Activated T-cell treated with anti-CD3 and anti-CD28 coated beads for 1 hour (primary cell): ENCODE data around the gene PHKB.
"Not testable (repeated sequence)": the region's sequence is repeated elsewhere in the genome, so short reads cannot be mapped to it uniquely, and the experiment has no call there.

Source experiments
- DNase-seq: peaks from one replicate; pipeline ENCODE4 v3.0.0-alpha.2; 2020; ENCODE audit warnings: low read depth

Gene PHKB

DNA sequence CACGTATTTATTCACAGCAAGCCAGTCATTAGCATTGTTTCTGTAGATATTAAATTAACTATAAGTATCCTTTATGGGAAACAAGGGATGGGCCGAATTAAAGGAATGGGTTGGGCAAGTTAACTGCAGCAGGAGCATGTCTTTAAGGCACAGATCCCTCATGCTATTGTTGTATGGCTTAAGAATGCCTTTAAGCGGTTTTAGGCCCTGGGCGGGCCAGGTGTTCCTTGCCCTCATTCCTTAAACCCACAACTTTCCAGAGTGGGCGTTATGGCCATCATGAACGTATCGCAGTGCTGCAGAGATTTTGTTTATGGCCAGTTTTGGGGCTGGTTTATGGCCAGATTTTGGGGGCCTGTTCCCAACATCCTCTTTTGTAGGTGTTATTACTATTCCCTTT lies 9.1 kb downstream of the PHKB start:
- DNase-seq, result no peak

DNA sequence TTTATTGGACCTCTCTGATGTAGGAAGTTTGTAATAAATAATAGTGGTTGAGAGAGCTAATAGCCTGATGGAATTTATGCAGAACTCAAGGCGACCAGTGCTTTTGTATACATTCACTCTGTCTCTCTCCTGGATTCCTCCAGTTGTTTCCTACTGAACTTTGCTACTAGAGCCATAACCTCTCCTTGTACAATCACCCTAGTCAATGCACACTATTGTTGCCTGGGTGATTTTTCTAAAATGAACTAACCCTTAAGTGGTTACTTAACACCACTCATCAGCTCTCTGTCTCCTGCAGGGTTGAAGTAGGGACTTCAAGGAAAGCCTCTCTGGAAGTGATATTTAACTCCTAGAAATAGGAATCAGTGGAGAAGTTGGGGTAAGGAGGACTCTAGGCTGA lies 9.7 kb downstream of the PHKB start:
- DNase-seq, result no peak

DNA sequence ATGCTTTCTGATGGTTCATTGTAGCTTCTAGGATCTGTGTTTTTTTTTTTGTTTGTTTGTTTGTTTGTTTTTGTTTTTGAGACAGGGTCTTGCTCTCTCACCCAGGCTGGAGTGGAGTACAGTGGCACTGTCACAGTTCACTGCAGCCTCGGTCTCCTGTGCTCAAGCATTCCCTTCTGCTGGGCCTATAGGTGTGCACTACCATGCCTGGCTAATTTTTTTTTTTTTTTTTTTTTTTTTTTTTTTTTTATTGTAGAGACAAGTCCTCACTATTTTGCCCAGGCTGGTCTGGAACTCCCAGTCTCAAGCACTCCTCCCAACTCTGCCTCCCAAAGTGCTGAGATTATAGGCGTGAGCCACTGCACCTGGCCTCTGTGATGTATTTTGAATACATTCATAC lies 11.9 kb downstream of the PHKB start:
- not testable (repeated sequence) for DNase-seq

DNA sequence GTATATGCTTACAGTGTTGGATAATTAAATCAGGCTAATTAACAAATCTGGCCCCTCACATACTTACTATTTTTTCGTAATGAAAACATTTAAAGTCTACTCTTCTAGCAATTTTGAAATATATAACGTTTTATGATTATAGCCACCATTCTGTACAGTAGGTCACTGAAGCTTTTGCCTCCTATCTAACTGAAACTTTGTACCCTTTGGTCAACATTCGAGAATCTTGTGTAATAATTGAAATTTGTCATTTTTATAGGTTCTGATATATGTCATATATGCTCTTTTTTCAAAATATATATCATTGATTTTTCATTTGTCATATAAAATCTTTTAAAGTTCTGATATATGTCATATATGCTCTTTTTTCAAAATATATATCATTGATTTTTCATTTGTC lies 12.7 kb downstream of the PHKB start:
- no peak for DNase-seq

DNA sequence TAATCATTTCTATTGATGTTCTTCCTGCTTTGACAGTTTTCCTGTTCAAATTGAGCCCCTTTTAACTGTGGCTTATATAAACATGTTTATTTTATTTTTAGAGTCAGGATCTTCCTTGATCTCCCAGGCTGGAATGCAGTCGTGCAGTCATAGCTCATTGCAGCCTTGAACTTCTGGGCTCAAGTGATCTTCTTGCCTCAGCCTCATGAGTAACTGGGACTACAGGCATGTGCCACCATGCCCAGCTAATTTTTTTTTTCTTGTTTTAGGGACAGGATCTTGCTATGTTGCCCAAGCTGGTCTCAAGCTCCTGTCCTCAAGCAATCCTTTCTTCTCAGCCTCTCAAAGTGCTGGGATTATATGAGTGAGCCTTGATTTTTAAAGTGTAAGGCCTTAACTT lies 14.7 kb downstream of the PHKB start:
- no peak for DNase-seq

DNA sequence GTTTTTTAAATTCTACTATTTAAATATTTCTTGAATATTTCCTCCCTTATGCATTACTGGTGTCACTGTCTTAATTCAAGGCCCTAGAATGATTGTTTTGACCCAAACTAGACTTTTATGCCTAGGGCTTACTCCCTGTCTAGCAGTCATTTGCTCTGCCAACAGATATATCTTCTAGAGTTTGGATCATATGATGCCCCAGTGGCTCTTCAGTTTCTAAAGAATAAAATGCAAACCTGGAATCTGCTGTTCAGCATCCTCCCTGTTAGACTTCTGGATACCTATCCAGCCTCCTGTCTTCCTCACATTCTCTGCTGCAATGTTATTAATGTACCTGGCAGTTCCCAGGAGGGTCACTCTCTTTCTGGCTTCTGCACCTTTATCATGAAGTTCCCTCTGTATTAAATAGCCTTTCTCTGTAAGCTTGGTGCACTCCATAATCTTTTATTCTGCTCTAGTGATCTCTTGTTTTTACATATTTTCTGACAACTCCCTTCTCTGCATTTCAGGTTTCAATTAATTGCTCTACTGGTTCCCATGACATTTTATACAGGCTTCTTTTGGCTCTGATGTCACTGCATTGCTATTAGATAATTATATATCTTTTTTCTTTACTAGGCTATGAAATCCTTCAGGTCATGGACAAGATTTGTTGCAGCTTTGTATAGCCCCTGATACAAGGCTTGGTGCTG lies 15.7 kb downstream of the PHKB start:
- DNase-seq, result no peak

DNA sequence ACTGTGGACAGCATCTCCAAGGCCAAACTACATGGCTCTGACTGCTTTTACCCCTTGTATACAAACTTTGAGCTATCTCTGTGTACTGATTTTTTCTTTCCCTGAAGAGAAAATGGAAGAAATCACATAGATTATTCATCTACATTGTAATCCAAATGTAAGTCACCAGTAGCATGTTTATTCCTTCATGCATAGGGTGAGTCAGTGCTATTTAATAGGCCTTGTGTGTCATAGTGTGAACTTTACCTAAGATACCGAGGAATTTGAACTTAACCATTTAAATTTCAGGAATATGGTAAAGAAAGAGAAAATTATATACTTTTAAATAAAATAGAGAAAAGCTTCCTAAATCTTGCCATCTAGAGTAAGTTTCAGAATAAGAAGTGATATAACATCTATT lies 16.5 kb downstream of the PHKB start:
- no peak for DNase-seq

DNA sequence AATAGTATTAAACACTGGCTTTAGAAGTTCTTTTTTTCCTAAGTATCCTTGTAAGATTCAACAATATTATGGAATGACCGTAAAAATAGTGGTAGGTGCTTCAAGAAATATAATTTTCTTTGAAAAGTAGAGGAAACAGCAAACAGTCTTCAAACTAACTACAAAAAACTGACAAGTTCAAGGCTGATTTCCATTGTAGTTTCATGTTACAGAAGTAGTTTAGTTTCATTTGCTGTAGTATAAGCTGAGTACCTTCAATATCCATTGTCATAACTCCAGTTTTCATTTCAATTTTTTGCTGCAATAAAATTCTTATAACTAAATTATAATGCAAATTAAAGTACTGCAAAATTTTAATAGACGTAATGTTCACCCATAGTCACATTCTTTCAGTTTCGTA lies 19.3 kb downstream of the PHKB start:
- no peak for DNase-seq

DNA sequence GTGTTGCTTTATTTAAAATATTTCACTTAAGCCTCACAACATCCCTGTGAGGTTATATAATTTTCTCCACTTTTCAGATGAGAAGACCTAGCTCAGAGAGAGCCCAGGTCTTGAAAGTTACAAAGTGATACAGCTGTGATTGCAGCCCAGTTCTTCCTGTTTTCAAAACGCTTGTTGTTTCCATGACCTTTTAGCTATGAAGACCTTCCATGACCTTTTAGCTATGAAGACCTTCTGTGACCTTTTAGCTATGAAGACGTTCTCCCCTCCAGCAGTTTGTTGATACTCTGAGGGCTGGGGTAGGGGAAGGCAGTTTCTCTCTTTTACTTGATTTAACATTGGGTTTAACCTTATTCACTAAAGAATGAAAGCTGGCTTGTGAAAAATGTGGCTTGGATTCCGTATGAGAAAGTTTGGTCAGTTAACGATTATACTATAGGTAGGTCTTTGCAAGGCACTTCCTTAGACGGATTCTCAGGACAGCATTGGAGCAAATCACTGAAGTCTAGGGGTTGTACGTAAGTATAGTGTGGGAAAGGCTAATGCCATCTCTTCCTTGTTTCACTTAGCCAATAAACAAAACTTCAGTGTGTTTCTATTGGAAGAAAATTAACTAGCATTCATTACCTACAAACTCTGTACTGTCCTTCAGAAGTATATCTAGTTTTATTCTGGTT lies 20.7 kb downstream of the PHKB start:
- no peak for DNase-seq

DNA sequence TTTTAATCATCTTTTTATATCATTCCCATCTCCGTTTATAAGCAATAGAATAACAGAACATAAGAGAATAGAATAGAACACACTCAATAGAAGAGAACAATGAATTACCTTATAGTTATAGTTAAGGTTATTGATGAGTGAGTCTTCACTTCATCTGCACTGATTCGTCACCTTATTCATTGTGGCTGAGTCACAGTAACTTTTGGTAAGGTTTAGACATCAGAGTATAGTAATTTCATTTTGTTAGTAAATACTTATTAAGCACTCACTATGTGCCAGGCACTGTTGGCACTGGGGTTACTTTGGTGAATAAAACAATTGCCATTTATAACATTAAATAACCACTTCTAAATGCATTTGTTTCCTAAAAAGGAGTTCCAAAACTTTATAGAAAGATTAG lies 22.5 kb downstream of the PHKB start:
- no peak for DNase-seq

DNA sequence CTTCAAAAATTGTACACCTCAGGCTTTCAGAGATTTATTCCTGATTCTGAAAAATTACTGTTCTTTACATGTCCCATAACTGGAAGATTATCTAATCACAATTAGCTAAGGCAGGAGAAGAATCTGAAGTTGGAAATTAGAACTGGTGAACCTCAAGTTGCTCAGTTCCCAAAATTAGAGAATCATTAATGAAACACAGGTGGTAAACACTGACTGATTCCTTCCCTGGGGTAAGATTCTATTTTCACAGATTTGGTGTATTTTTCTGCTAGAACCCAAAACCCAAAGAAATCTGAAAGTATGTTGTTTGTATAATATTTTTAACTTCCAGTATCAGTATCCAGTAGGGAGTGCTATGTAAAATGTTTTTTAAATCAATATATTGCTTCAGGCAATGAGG lies 25.7 kb downstream of the PHKB start:
- no peak for DNase-seq

DNA sequence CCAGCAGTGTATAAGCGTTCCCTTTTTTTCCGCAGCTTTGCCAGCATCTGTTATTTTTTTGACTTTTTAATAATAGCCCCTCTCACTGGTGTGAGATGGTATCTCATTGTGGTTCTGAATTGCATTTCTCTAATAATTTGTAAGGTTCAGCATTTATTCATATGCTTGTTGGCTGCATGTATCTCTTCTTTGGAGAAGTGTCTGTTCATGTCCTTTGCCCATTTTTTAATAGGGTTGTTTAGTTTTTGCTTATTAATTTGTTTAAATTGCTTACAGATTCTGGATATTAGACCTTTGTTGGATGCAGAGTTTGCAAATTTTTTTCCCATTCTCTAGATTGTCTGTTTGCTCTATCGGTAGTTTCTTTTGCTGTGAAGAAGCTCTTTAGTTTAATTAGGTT lies 26.9 kb downstream of the PHKB start:
- no peak for DNase-seq

DNA sequence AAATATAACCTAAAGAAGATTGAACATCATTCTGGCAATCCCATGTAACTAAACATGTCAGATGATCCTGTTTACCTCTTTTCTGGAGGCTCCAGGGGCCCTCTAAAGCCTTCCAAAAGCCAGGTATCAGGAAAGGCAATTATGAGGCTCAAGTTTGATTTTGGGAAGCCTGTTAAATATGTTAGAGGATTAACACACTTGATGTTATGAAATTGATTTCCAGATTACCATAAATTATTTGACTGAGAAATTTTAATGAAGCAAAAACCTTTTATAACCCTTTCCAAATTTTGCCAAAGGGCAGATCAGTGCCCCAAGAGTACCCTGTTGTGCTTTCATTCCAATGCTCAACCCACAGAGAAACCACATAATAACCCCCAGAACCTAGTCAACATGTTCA lies 29.3 kb downstream of the PHKB start:
- no peak for DNase-seq

DNA sequence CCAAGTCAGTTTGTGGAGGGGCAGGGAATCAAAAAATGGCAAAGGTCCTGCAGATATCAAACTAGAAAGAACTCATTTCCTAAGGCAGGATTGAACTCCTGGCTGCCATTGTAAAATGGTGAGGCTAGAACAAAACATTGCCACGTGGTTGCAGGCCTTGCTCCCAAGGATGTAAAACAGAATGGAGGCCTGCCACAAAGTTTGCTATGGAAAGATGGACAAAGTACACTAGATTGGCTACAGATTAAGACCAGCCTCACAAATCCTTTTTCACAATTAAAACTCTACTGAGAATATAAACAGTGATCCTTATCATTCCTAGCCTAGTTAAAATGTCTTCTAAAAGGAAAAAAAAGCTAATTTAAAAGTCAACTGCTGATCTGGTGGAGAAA lies 30.9 kb downstream of the PHKB start:
- no peak for DNase-seq

DNA sequence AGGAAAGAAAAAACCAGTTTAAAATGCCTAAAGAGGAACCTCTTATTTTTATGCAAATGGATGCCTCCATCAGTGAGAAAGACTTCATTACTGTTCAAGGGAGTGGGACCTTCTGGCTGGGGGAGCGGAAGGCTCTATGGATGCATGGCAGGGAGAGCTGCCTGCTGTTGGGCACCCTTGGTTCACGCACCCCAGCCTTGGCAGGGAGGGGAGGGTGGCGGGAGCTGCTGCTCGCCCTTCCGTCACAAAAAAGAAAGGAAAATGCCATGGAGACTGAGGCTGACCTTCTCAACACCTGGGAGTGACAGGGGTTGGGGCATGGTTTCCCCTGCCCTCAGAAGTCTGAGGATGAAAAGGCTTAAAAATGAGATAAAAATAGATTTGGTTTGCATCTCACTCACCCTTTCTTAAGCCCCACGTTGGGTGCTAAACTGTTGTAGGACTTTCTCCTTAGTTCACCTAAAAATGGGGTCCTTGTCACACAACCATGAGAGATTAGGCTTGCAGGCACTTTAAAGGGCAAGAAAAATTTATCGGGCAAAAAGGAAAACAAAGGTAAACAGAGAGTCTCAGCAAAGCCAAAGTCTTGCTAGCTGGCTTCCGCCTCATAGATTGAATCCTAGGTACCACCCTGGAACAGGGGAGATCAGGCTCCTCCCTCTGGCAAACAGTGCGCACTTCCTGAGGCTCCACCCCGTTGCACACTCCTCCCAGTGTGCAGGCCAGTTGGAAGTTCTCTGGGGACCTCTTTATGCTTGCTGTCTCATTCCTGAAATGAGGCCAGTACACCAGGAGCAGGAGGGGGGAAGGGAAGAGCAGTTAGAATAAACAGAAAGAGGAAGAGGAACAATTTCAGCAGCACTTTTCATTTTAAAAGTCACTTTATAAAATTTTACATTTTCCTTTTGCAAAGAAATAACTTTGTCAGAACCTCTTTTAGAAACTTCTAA lies 31.6 kb downstream of the PHKB start:
- no peak for DNase-seq

DNA sequence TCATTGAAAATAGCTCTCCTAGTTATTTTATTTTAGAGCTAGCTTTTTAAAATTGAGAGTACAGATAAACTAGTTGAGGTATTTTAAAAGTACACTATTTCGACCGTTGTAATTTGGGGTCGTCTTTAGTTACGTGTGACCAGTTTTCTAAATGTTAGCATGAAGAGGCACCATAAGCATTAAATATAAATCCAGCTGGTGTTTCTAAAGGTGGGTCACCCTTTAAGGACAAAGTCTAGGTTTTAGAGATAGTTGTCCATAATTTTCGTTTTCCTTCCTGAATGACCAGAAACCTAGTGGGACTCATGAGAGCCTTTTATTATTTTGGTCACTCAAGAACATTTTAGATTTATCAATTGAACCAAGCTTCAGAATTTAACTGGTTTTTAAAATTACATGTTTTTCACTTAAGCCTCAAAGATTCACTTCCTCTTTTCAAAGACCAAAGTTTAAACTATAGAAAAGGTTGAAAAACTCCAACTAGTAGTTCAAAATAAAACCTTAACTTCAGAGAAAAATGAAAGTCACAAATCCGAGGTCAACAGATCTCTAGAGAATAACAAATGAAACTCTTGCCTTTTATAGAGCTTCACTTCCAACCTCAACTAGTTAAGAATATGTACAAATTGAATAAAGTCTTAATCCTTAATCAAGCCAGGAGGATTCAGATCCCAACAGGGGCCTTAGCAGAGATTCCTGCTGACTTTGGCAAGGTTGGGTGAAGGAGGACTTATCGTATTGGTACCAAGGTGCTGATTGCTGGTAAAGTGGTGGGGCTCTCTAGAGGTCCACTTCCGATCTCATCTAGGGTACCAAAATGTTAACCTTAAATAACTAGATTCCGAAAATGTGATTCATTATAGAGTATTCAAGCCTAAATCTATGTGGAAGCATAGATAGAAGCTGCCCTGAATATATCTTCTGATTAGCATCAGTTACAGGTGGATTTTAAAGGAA lies 32.5 kb downstream of the PHKB start:
- DNase-seq, result no peak

DNA sequence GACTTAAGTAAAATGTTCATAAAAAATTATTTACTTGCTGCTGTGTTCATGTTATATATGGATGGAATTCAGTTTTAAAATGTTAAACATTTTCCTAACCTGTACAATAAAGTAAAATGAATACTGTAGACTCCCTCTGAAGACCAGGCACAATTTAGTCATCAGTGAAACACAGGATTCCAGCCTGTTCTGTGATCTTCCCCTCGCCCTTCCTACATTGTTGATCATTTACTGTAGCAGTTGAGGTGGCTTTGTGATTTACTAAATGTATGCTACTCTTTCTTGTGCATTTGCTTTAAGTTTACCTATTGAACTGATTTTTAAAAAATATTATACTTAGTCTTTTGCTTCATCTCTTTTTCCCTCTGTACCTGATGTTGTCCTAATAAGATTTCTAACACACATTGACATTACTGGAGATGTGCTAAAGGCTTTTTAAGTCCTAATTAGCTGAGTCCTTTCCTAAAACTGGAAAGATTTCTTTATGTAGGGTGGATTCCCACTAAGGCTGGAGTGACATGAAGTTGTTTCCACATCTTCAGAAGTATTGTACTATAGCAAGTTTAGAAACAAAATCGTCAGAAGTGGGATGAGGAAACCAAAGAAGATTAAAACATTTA lies 38.1 kb downstream of the PHKB start:
- no peak for DNase-seq

DNA sequence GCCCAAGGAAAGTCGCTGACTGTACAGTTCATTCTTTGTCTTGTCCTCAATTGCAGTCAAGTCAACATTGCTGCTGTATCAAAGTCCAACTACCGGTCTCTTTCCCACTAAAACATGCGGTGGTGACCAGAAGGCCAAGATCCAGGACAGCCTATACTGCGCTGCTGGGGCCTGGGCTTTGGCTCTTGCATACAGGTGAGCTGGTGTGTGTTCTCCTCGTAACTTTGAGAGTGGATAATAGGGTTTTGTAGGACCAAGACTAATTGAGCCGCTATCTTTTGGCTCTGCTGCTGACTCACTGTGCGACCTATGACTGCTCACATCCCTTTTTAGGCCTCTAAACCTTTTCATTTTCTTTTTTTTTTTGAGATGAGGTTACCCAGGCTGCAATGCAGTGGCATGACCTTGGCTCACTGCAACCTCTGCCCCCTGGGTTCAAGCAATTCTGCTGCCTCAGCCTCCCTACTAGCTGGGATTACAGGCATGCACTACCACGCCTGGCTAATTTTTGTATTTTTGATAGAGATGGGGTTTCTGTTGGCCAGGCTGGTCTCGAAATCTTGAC lies 38.7 kb downstream of the PHKB start:
- DNase-seq, result no peak

DNA sequence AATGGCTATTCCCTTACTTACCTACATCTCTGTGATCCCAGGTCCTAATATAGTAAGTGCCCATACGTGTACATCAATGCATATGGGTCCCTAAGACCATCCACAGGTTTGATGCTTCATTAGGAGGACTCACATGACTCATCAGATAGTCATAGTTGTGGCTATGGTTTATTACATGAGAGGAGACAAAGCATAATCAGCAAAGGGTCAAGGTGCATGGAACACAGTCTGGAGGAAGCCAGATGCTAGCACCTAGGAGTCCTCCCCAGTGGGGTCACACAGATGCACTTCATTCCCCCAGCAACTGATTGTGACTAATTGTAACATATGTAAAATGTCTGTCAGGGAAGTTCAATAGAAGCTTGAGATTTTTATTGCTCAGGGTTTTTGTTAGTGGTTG lies 42.8 kb downstream of the PHKB start:
- DNase-seq, result no peak

DNA sequence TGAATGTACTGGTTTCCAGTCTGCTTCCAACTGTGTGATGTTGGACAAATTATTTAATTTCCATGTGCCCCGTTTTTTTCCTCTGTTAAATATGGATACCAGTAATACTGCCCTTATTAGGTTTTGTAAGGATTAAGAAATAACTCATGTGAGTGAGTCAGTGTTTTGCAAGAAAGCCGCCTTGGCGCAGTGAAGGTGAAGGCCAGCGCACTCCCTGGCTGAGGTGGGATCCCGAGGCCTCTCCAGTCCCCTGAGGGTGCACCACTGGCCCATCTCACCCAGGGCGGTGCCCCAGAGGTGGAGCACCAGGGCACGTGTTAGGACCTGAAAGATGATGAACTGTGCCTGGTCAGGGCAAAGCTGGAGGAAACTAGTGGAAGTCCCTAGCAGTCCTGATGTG lies 43.5 kb downstream of the PHKB start:
- no peak for DNase-seq

DNA sequence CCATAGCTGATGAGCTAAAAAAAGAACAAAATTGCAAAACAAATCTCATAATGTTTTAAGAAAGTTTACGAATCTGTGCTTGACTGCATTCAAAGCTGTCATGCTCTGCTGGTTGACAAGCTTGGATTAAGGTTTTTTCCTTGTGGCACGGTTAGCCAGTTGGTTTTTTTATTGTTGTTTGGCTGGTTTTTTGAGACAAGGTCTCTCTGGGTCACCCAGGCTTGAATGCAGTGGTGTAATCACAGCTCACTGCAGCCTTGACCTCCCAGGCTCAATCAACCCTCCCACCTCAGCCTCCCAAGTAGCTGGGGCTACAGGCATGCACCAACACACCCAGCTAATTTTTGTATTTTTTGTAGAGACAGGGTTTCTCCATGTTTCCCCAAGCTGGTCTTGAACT lies 45.7 kb downstream of the PHKB start:
- no peak for DNase-seq
